ENCODE results near the gene GRM8.
"Not testable (repeated sequence)": the region's sequence is repeated elsewhere in the genome, so short reads cannot be mapped to it uniquely, and the experiment has no call there.

Gene GRM8

GRCh38 chr7:126696256-126697038 lies 556.3 kb downstream of the GRM8 start:
- Histone ChIP-seq H3K4me1 (ENCODE audit: control insufficient read depth, insufficient read depth, low read length) (peaks cover 15% of the 10 kb centered on the region), H3K4me3 (ENCODE audit: low read depth, low read length) (no peak overlapping the region), H3K9me3 (ENCODE audit: control insufficient read depth, insufficient read depth, low read length) (no peaks in the 10 kb centered on the region), H3K27ac (ENCODE audit: low read depth, low read length) (no peak overlapping the region), H3K9ac (ENCODE audit: low read depth, low read length) (no peak overlapping the region), H3K36me3 (ENCODE audit: control insufficient read depth, insufficient read depth, low read length) (no peaks in the 10 kb centered on the region), H3K27me3 (ENCODE audit: control insufficient read depth, insufficient read depth, low read length) (no peaks in the 10 kb centered on the region)

DNA sequence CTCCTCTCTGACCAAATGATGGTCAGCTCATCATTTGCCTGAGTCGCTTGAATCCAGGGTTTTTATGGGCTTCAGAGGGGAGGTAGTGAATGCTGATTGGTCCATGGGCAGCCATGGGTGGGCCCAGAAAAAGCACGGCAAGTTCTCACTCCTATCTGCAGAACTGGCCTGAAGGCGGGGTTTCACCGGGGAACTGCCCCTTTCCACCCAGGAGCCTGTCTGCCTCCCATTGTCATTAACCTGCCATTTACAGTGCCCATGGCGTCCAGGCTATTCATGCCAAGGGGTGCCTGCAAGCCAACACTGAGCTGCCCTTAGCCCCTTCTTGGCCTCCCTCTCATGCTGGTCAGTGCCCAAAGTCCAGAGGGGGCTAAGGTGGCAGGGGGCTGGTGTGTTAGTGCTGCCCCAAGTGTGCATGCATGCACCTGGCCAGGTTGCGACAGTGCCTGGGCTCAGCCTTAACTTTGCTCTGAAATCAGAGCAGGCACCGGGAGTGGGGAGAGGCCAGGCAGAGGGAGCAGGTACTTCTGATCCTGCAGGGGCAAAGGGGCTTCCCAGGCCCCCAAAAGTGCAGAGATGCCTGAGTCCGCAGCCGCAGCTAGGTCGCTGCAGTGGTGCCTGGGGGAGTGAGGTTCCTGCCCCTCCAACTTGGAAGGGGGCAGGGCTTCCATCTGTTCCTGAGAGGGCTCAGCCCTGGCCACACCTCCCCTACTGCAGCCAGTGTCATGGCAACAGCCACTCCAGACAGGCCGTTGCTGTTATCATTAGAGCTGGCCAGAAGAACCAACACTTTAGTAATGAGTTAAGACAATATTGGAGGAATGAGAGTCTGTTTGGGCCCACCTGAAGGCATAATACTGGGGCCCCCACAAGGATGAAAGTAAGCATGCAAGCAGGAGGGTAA lies 561.6 kb downstream of the GRM8 start:
- H3K9ac ChIP-seq (ENCODE audit: low read depth, low read length) = no peak overlapping the region
- H3K4me1 ChIP-seq (ENCODE audit: control insufficient read depth, insufficient read depth, low read length) = 0 out of 2 replicates have a peak, but pooled peaks cover 5% of the 10 kb centered on the region
- no peaks in the 10 kb centered on the region for H3K36me3 ChIP-seq (ENCODE audit: control insufficient read depth, insufficient read depth, low read length)
- no peak overlapping the region for H3K27ac ChIP-seq (ENCODE audit: low read depth, low read length)
- peaks cover 5% of the 10 kb centered on the region for H3K9me3 ChIP-seq (ENCODE audit: control insufficient read depth, insufficient read depth, low read length)
- no peak overlapping the region for H3K4me3 ChIP-seq (ENCODE audit: low read depth, low read length)
- H3K27me3 ChIP-seq (ENCODE audit: control insufficient read depth, insufficient read depth, low read length) = no peaks in the 10 kb centered on the region

GRCh38 chr7:126690104-126690503 lies 562.6 kb downstream of the GRM8 start:
- H3K4me1 ChIP-seq (ENCODE audit: control insufficient read depth, insufficient read depth, low read length) = 0 out of 2 replicates have a peak, but pooled peaks cover 5% of the 10 kb centered on the region
- H3K9me3 ChIP-seq (ENCODE audit: control insufficient read depth, insufficient read depth, low read length) = peaks cover 5% of the 10 kb centered on the region
- no peaks in the 10 kb centered on the region for H3K27me3 ChIP-seq (ENCODE audit: control insufficient read depth, insufficient read depth, low read length)
- no peak overlapping the region for H3K27ac ChIP-seq (ENCODE audit: low read depth, low read length)
- H3K9ac ChIP-seq (ENCODE audit: low read depth, low read length) = no peak overlapping the region
- H3K4me3 ChIP-seq (ENCODE audit: low read depth, low read length) = no peak overlapping the region
- H3K36me3 ChIP-seq (ENCODE audit: control insufficient read depth, insufficient read depth, low read length) = no peaks in the 10 kb centered on the region

GRCh38 chr7:126689037-126689436 lies 563.7 kb downstream of the GRM8 start:
- Histone ChIP-seq H3K36me3 (ENCODE audit: control insufficient read depth, insufficient read depth, low read length) (no peaks in the 10 kb centered on the region), H3K4me1 (ENCODE audit: control insufficient read depth, insufficient read depth, low read length) (0 out of 2 replicates have a peak, but pooled peaks cover 5% of the 10 kb centered on the region), H3K27me3 (ENCODE audit: control insufficient read depth, insufficient read depth, low read length) (no peaks in the 10 kb centered on the region), H3K27ac (ENCODE audit: low read depth, low read length) (no peak overlapping the region), H3K9me3 (ENCODE audit: control insufficient read depth, insufficient read depth, low read length) (peaks cover 5% of the 10 kb centered on the region), H3K4me3 (ENCODE audit: low read depth, low read length) (no peak overlapping the region), H3K9ac (ENCODE audit: low read depth, low read length) (no peak overlapping the region)

GRCh38 chr7:126686474-126686873 lies 566.3 kb downstream of the GRM8 start:
- Histone ChIP-seq H3K9ac (ENCODE audit: low read depth, low read length) (no peak overlapping the region), H3K36me3 (ENCODE audit: control insufficient read depth, insufficient read depth, low read length) (no peaks in the 10 kb centered on the region), H3K4me1 (ENCODE audit: control insufficient read depth, insufficient read depth, low read length) (peaks cover 4% of the 10 kb centered on the region), H3K9me3 (ENCODE audit: control insufficient read depth, insufficient read depth, low read length) (peaks cover 5% of the 10 kb centered on the region), H3K27ac (ENCODE audit: low read depth, low read length) (no peak overlapping the region), H3K4me3 (ENCODE audit: low read depth, low read length) (no peak overlapping the region), H3K27me3 (ENCODE audit: control insufficient read depth, insufficient read depth, low read length) (no peaks in the 10 kb centered on the region)

- Histone ChIP-seq H3K4me3 (ENCODE audit: low read depth, low read length) (no peak overlapping the region), H3K9me3 (ENCODE audit: control insufficient read depth, insufficient read depth, low read length) (peaks cover 4% of the 10 kb centered on the region), H3K4me1 (ENCODE audit: control insufficient read depth, insufficient read depth, low read length) (peaks cover 9% of the 10 kb centered on the region), H3K27me3 (ENCODE audit: control insufficient read depth, insufficient read depth, low read length) (no peaks in the 10 kb centered on the region), H3K36me3 (ENCODE audit: control insufficient read depth, insufficient read depth, low read length) (no peaks in the 10 kb centered on the region), H3K27ac (ENCODE audit: low read depth, low read length) (no peak overlapping the region), H3K9ac (ENCODE audit: low read depth, low read length) (no peak overlapping the region)
Observed at GRCh38 chr7:126685596-126685995, 567.1 kb downstream of the GRM8 start.

GRCh38 chr7:126685018-126685573 lies 567.6 kb downstream of the GRM8 start:
- H3K27me3 ChIP-seq (ENCODE audit: control insufficient read depth, insufficient read depth, low read length) = no peaks in the 10 kb centered on the region
- H3K4me1 ChIP-seq (ENCODE audit: control insufficient read depth, insufficient read depth, low read length) = peaks cover 9% of the 10 kb centered on the region
- H3K9ac ChIP-seq (ENCODE audit: low read depth, low read length) = no peak overlapping the region
- H3K27ac ChIP-seq (ENCODE audit: low read depth, low read length) = no peak overlapping the region
- H3K9me3 ChIP-seq (ENCODE audit: control insufficient read depth, insufficient read depth, low read length) = no peaks in the 10 kb centered on the region
- H3K4me3 ChIP-seq (ENCODE audit: low read depth, low read length) = no peak overlapping the region
- H3K36me3 ChIP-seq (ENCODE audit: control insufficient read depth, insufficient read depth, low read length) = no peaks in the 10 kb centered on the region

DNA sequence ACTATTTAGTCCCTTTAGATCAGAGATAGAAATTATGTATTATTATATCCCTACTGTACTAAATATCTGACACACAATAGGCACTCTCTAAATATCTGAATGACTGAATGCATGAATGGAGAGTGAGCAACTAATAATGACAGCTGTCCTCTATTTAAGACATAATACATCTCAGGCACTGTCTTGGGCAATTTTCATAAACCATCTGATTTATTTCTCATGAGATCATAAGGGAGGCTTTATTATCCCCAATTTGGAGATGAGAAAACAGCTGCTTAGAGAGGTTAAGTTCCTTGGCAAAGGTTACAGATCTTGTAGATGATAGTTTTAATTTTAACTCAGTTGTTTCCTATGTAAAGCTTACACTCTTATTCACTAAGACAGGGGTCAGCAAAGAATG lies 570.6 kb downstream of the GRM8 start:
- H3K27me3 ChIP-seq (ENCODE audit: control insufficient read depth, insufficient read depth, low read length) = no peaks in the 10 kb centered on the region
- no peaks in the 10 kb centered on the region for H3K9me3 ChIP-seq (ENCODE audit: control insufficient read depth, insufficient read depth, low read length)
- no peak overlapping the region for H3K27ac ChIP-seq (ENCODE audit: low read depth, low read length)
- peaks cover 9% of the 10 kb centered on the region for H3K4me1 ChIP-seq (ENCODE audit: control insufficient read depth, insufficient read depth, low read length)
- no peak overlapping the region for H3K9ac ChIP-seq (ENCODE audit: low read depth, low read length)
- H3K36me3 ChIP-seq (ENCODE audit: control insufficient read depth, insufficient read depth, low read length) = no peaks in the 10 kb centered on the region
- no peak overlapping the region for H3K4me3 ChIP-seq (ENCODE audit: low read depth, low read length)

- H3K36me3 ChIP-seq (ENCODE audit: control insufficient read depth, insufficient read depth, low read length); H3K27me3 ChIP-seq (ENCODE audit: control insufficient read depth, insufficient read depth, low read length); H3K4me1 ChIP-seq (ENCODE audit: control insufficient read depth, insufficient read depth, low read length); H3K27ac ChIP-seq (ENCODE audit: low read depth, low read length); H3K4me3 ChIP-seq (ENCODE audit: low read depth, low read length); H3K9ac ChIP-seq (ENCODE audit: low read depth, low read length); H3K9me3 ChIP-seq (ENCODE audit: control insufficient read depth, insufficient read depth, low read length): not testable (repeated sequence)
Observed at GRCh38 chr7:126668762-126669161, 584.0 kb downstream of the GRM8 start.

DNA sequence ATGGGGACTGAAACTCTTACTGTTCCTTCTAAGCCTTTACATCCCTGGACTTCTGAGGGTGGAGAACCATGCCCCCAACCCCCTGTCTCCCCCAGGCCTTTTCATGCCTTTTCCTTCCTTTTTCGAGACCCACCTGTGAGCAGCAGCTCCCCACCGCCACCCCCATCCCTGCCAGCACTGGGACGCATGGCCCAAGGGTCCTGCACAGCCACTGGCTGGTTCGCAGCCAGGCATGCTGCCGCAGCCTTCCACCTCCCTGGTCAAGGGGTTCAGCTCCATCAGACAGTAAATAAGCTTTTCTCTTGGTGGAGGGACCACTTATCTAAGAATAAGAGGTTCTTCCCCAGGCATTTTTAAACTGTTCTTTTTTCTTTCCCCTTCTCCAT lies 584.4 kb downstream of the GRM8 start:
- Histone ChIP-seq H3K9me3 (ENCODE audit: control insufficient read depth, insufficient read depth, low read length) (no peaks in the 10 kb centered on the region), H3K27ac (ENCODE audit: low read depth, low read length) (no peak overlapping the region), H3K36me3 (ENCODE audit: control insufficient read depth, insufficient read depth, low read length) (no peaks in the 10 kb centered on the region), H3K27me3 (ENCODE audit: control insufficient read depth, insufficient read depth, low read length) (no peaks in the 10 kb centered on the region), H3K4me1 (ENCODE audit: control insufficient read depth, insufficient read depth, low read length) (no peaks in the 10 kb centered on the region), H3K4me3 (ENCODE audit: low read depth, low read length) (no peak overlapping the region), H3K9ac (ENCODE audit: low read depth, low read length) (no peak overlapping the region)

Measured in HUES48 (cell line).